HepG2 (cell line): ENCODE measurements around the gene SLC15A5. TPM values are rescaled to one million over a fixed set of nuclear protein-coding genes. Genes with fewer than 3 reads are reported as not detected.

Experiments used
- ATAC-seq: fragments of 200-7000 bp; cut with Tn5 transposase; 3 replicates; pipeline ENCODE4 v1.9.1; 2020; ENCODE audit warnings: mild to moderate bottlenecking, moderate library complexity
- BruUV-seq: library from RNA; stranded (reverse); fragments of 400-500 nt; replicated peaks from 2 replicates; lab custom pipeline; 2021; lab: Mats Ljungman, UMichigan
- CTCF ChIA-PET: fragments of 300-600 bp; formaldehyde crosslinking; extraction: SDS; loops from one replicate; lab custom pipeline; 2021; ENCODE audit warnings: low total read pairs, inconsistent platforms, low intra/inter-chr PET ratio; lab: Yijun Ruan, JAX
- POLR2A ChIA-PET: fragments of 350-600 bp; sonication (Branson Sonifier 250); formaldehyde crosslinking; loops from one replicate; lab custom pipeline; 2020; ENCODE audit warnings: antibody characterized with exemption, inconsistent platforms; lab: Yijun Ruan, JAX
- DNase-seq: peaks from one replicate; pipeline ENCODE4 v3.0.0-alpha.2; 2015; ENCODE audit warnings: low spot score
- FAIRE-seq: peaks from 3 replicates; lab custom pipeline; 2011; peaks lifted over from hg19 to GRCh38; lab: Jason Lieb, UNC
- H2AFZ ChIP-seq: one replicate; pipeline ENCODE4 v1.6.1; 2011; ENCODE audit warnings: low read length, inconsistent platforms
- H3K27ac ChIP-seq: fragments of 300-600 bp; 3 replicates; pipeline ENCODE4 v1.8.0; 2011; ENCODE audit warnings: mixed run types, mild to moderate bottlenecking, mixed read lengths, low read length, inconsistent platforms; ENCODE audit not compliant: insufficient read depth; ENCODE audit errors: extremely low read length
- H3K27me3 ChIP-seq, 2 experiments: fragments of 200-600 bp in 1 of 2; 2 replicates in 1 of 2; 3 replicates in 1 of 2; pipeline versions ENCODE4 v1.6.0 to v1.8.0; 2011; ENCODE audit warnings: low read length in 2 of 2, mild to moderate bottlenecking in 2 of 2, moderate library complexity in 2 of 2, inconsistent platforms in 1 of 2; ENCODE audit not compliant: insufficient read depth in 2 of 2, control insufficient read depth in 1 of 2
- H3K36me3 ChIP-seq, 2 experiments: fragments of 200-600 bp in 1 of 2; replicated peaks in 1 of 2; 2 replicates in 1 of 2; 3 replicates in 1 of 2; pipeline versions ENCODE4 v1.5.1 to v1.8.0; 2011; ENCODE audit warnings: low read length in 2 of 2, inconsistent platforms in 1 of 2; ENCODE audit not compliant: insufficient read depth in 2 of 2, control insufficient read depth in 1 of 2
- H3K4me1 ChIP-seq: 2 replicates; pipeline ENCODE4 v1.5.1; 2012; ENCODE audit warnings: low read length, inconsistent platforms; ENCODE audit not compliant: insufficient read depth
- H3K4me2 ChIP-seq: 2 replicates; pipeline ENCODE4 v1.6.0; 2011; ENCODE audit warnings: low read depth, low read length, inconsistent platforms
- H3K4me3 ChIP-seq, 3 experiments: fragments of 200-600 bp in 1 of 3; sonication (generic), shearing (Covaris generic) in 1 of 3; replicated peaks in 1 of 3; 2 replicates each; pipeline ENCODE4 v1.5.1; 2011 to 2016; ENCODE audit warnings: low read length in 3 of 3, inconsistent platforms in 2 of 3, low read depth in 2 of 3, mild to moderate bottlenecking in 2 of 3, control low read depth in 1 of 3, mixed read lengths in 1 of 3; ENCODE audit not compliant: insufficient read depth in 1 of 3
- H3K79me2 ChIP-seq: one replicate; pipeline ENCODE4 v1.6.1; 2011; ENCODE audit warnings: low read length, inconsistent platforms; ENCODE audit not compliant: insufficient read depth
- H3K9ac ChIP-seq: 2 replicates; pipeline ENCODE4 v1.6.0; 2011; ENCODE audit warnings: mild to moderate bottlenecking, low read depth, low read length, inconsistent platforms; ENCODE audit not compliant: insufficient read depth
- H3K9me3 ChIP-seq: 2 replicates; pipeline ENCODE4 v1.5.1; 2012; ENCODE audit warnings: mild to moderate bottlenecking, low read length
- H4K20me1 ChIP-seq: 2 replicates; pipeline ENCODE4 v1.6.0; 2011; ENCODE audit warnings: inconsistent platforms, mild to moderate bottlenecking, low read length, moderate library complexity; ENCODE audit not compliant: insufficient read depth
- CAMTA2 ChIP-seq: sonication (generic); formaldehyde crosslinking; IDR thresholded peaks from 2 replicates; pipeline ENCODE4 v1.4.0; 2020; ENCODE audit warnings: mild to moderate bottlenecking, missing genetic modification reagents, borderline replicate concordance
- DNMT1 ChIP-seq: sonication (generic); formaldehyde crosslinking; IDR thresholded peaks from 2 replicates; pipeline ENCODE4 v1.5.1; 2020; ENCODE audit warnings: mild to moderate bottlenecking, missing genetic modification reagents
- GABPB1 ChIP-seq: IDR thresholded peaks from 2 replicates; pipeline ENCODE4 v1.6.1; 2016; ENCODE audit warnings: mild to moderate bottlenecking, missing genetic modification reagents, moderate library complexity, missing compliant biosample characterization
- HNF4A ChIP-seq: sonication (generic); formaldehyde crosslinking; IDR thresholded peaks from 2 replicates; pipeline ENCODE4 v1.4.0; 2020; ENCODE audit warnings: missing genetic modification reagents
- KLF12 ChIP-seq: sonication (generic); formaldehyde crosslinking; IDR thresholded peaks from 2 replicates; pipeline ENCODE4 v1.4.0; 2020; ENCODE audit warnings: missing genetic modification reagents, borderline replicate concordance
- MAFF ChIP-seq: IDR thresholded peaks from 2 replicates; pipeline ENCODE4 v1.6.1; 2011; ENCODE audit warnings: low read depth, low read length, improper control_type of control experiment
- MBNL3 ChIP-seq: fragments of 250-450 bp; sonication (Bioruptor Pico); conservative IDR thresholded peaks from 2 replicates; pipeline ENCODE4 v1.8.0; 2022; ENCODE audit warnings: mild to moderate bottlenecking, inconsistent platforms
- PAWR ChIP-seq: sonication (generic); formaldehyde crosslinking; IDR thresholded peaks from 2 replicates; pipeline ENCODE4 v1.4.0; 2020; ENCODE audit warnings: missing genetic modification reagents, mild to moderate bottlenecking, borderline replicate concordance
- PAX8 ChIP-seq: sonication (generic); formaldehyde crosslinking; IDR thresholded peaks from 2 replicates; pipeline ENCODE4 v1.8.0; 2022; ENCODE audit warnings: mild to moderate bottlenecking, missing genetic modification reagents, borderline replicate concordance
- PITX1 ChIP-seq: sonication (generic); formaldehyde crosslinking; IDR thresholded peaks from 2 replicates; pipeline ENCODE4 v1.5.1; 2020; ENCODE audit warnings: mild to moderate bottlenecking, missing genetic modification reagents
- ZNF17 ChIP-seq: sonication (generic); formaldehyde crosslinking; IDR thresholded peaks from 2 replicates; pipeline ENCODE4 v1.5.0; 2020; ENCODE audit warnings: mild to moderate bottlenecking, missing genetic modification reagents
- ZNF225 ChIP-seq: sonication (generic); formaldehyde crosslinking; IDR thresholded peaks from 2 replicates; pipeline ENCODE4 v1.4.0; 2020; ENCODE audit warnings: mild to moderate bottlenecking, missing genetic modification reagents
- ZNF235 ChIP-seq: sonication (generic); formaldehyde crosslinking; IDR thresholded peaks from 2 replicates; pipeline ENCODE4 v1.8.1; 2023; ENCODE audit warnings: mild to moderate bottlenecking, missing genetic modification reagents, borderline replicate concordance
- ZNF432 ChIP-seq: sonication (generic); formaldehyde crosslinking; IDR thresholded peaks from 2 replicates; pipeline ENCODE4 v1.5.0; 2020; ENCODE audit warnings: missing genetic modification reagents, mild to moderate bottlenecking, borderline replicate concordance
- ZNF547 ChIP-seq: sonication (generic); formaldehyde crosslinking; IDR thresholded peaks from 2 replicates; pipeline ENCODE4 v1.5.1; 2020; ENCODE audit warnings: mild to moderate bottlenecking, missing genetic modification reagents
- ZNF784 ChIP-seq: sonication (generic); formaldehyde crosslinking; IDR thresholded peaks from 2 replicates; pipeline ENCODE4 v1.5.1; 2020; ENCODE audit warnings: missing genetic modification reagents, mild to moderate bottlenecking, borderline replicate concordance
- WGBS: methylation state at CpG from one replicate; pipeline ENCODE4 v1.1.6; 2017; ENCODE audit warnings: low lambda C conversion rate; 5-methylcytosine and 5-hydroxymethylcytosine counted together
- in situ Hi-C: cut with HindIII; loops from 2 replicates; pipeline ENCODE4 v1.10.0; 2017; ENCODE audit warnings: low pct_unique_long_range_greater_than_20kb; ENCODE audit not compliant: extremely low pct_ligation_motif_present
- intact Hi-C: fragments of 100-400 bp; cut with micrococcal nuclease; formaldehyde crosslinking; loops from one replicate; pipeline ENCODE4 v1.10.0; 2022; ENCODE audit not compliant: unreplicated experiment
- polyA plus RNA-seq, 8 experiments: library from polyadenylated mRNA; depleted of rRNA in 3 of 8; stranded (reverse) in 7 of 8; unstranded in 1 of 8; fragments of >200 nt; fragmentation: Illumina TruSeq in 4 of 8; extraction: Trizol in 4 of 8; gene quantifications; 2 replicates each; pipeline versions ENCODE4 v1.2.1 to v1.2.3, GENCODE V29; 2011 to 2016; ENCODE audit warnings: low read depth in 4 of 8, missing spikeins in 1 of 8, mixed read lengths in 1 of 8; ENCODE audit not compliant: insufficient read depth in 1 of 8
- total RNA-seq, 5 experiments: library from RNA; depleted of rRNA; stranded (reverse); fragments of >200 nt; fragmentation: Illumina TruSeq; extraction: Trizol; gene quantifications; 2 replicates each; pipeline ENCODE4 v1.2.3, GENCODE V29; 2016; ENCODE audit warnings: low read depth in 1 of 5
- TF ChIP-seq, protein P1 (sequence below): sonication (generic); formaldehyde crosslinking; IDR thresholded peaks from 2 replicates; pipeline ENCODE4 v1.9.0; 2021; ENCODE audit warnings: missing genetic modification reagents, borderline replicate concordance

Gene SLC15A5
- total and polyA plus RNA-seq, 2 of the 13 experiments (the other 11 are each of a cell fraction or from before 2014, with no cell fraction given), result not detected

DNA sequence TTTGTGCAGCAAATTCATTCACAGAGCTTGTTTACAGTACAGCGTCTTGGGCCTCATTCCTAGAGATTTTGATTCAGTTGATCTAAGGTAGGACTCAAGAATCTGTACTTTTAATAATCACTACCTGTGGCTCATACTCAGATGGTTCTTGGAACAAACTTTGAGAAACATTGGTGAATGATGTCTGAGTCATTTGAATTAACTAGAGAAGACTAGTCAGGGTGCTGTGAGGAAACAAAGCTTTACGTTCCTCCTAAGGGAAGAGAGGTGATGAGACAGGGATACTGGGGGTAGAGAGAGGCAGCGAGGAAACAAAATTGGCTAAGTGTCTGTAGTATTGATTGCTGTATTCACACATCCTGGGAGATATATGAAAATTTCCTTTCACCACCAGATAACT is 109.4 kb downstream of the SLC15A5 start:
- DNase-seq (no peak), FAIRE-seq (no peak), ATAC-seq (no peak)
- no peaks in the 10 kb centered on the region for H3K4me1 ChIP-seq
- no peak overlapping the region for H2AFZ ChIP-seq
- no peaks in the 10 kb centered on the region for H3K27me3 ChIP-seq
- no peak overlapping the region for H3K27ac ChIP-seq
- H3K79me2 ChIP-seq, result no peaks in the 10 kb centered on the region
- no peaks in the 10 kb centered on the region for H3K9me3 ChIP-seq
- ChIA-PET POLR2A (no interaction called here), CTCF (no interaction called here)
- H3K4me3 ChIP-seq, result no peak overlapping the region
- no peaks in the 10 kb centered on the region for H4K20me1 ChIP-seq
- WGBS, result 31% methylated on average over 3 of the region's 3 CpGs
- in situ Hi-C loops, result loop anchor here (5.0 kb wide), 1 partner anchor 194 kb away; no protein-coding TSS in a partner anchor
- intact Hi-C loops, result no loop called here
- no peak overlapping the region for H3K9ac ChIP-seq
- no peaks in the 10 kb centered on the region for H3K36me3 ChIP-seq
- BruUV-seq, result no TSS peak
- H3K4me2 ChIP-seq, result no peak overlapping the region
- TF ChIP-seq KLF12, result no peak
- no peak for TF ChIP-seq CAMTA2 (CRISPR knock-in tag)
- TF ChIP-seq ZNF784, result no peak
- TF ChIP-seq ZNF547 (CRISPR knock-in tag), result no peak
- TF ChIP-seq, protein P1, sequence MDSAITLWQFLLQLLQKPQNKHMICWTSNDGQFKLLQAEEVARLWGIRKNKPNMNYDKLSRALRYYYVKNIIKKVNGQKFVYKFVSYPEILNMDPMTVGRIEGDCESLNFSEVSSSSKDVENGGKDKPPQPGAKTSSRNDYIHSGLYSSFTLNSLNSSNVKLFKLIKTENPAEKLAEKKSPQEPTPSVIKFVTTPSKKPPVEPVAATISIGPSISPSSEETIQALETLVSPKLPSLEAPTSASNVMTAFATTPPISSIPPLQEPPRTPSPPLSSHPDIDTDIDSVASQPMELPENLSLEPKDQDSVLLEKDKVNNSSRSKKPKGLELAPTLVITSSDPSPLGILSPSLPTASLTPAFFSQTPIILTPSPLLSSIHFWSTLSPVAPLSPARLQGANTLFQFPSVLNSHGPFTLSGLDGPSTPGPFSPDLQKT (CRISPR knock-in tag), result no peak
- TF ChIP-seq MAFF, result no peak
- no peak for TF ChIP-seq PAX8 (CRISPR knock-in tag)
- no peak for TF ChIP-seq PAWR (CRISPR knock-in tag)
- TF ChIP-seq DNMT1, result no peak
- TF ChIP-seq MBNL3 (CRISPR knock-in tag), result no peak
- no peak for TF ChIP-seq GABPB1
- no peak for TF ChIP-seq ZNF225 (CRISPR knock-in tag)
- no peak for TF ChIP-seq HNF4A (CRISPR knock-in tag)
- TF ChIP-seq ZNF17 (CRISPR knock-in tag), result no peak
- no peak for TF ChIP-seq ZNF235 (CRISPR knock-in tag)
- no peak for TF ChIP-seq PITX1
- no peak for TF ChIP-seq ZNF432 (CRISPR knock-in tag)
